Cardiac septum (tissue), 1 donor: ENCODE data around the gene PIAS2. TPM values are rescaled to one million over a fixed set of nuclear protein-coding genes. Genes with fewer than 3 reads are reported as not detected.
"Not testable (repeated sequence)": the region's sequence is repeated elsewhere in the genome, so short reads cannot be mapped to it uniquely, and the experiment has no call there.

Experiments
- DNase-seq: peaks from one replicate; pipeline ENCODE4 v3.0.0-alpha.2; 2020; ENCODE audit warnings: low spot score
- intact Hi-C: fragments of 100-400 bp; cut with DNase I; formaldehyde crosslinking; loops from one replicate; pipeline ENCODE4 v1.14.0; 2022
- total RNA-seq: library from RNA; stranded (reverse); fragmentation: NEBNext Ultra II Directional; extraction: Animal tissue kit (Norgen Biotek cat#: 25700); gene quantifications from one replicate; pipeline ENCODE4 v1.2.1, GENCODE V29; 2021
- donor health status: DM: no; HTN: no; CAD: no.

The PIAS2 gene
- total RNA-seq, 1 donor from 2014 or later, result 36.8 TPM

DNA sequence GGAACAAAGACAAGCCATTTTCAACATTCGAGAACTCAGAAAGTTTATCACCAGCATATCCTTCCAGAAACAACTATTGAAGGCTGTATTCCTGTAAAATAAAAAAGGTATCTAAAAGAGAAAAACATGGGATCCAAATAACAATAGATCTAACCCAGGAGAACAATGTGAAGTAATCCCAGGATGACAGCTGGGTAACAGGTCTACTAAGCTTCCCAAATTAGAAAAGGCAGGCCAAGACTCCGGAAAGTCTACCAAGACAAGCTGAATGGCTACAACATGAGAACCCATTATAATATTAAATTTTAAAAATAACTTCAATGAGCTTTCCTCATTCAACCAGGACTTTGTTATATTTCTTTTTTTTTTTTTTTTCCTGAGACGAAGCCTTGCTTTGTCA is 6.5 kb downstream of the PIAS2 start:
- intact Hi-C loops, result no loop called here
- no peak for DNase-seq

DNA sequence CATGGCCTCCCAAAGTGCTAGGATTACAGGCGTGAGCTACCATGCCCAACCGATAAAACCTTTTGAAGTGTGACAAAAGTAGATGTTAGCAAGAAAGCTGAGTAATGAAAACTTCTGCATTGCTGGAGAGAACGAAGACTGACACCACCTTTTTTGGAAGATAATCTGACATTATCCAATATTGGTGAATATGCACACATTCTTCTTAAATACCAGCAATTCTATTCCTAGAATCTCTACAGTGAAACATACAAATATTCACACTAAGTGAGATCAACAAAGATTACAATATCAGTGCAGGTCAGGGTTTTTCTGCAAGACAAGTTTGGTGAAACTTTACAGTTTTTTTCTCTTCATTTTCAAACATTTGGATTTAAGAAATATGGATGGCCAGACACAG is 7.8 kb downstream of the PIAS2 start:
- intact Hi-C loops, result no loop called here
- no peak for DNase-seq

DNA sequence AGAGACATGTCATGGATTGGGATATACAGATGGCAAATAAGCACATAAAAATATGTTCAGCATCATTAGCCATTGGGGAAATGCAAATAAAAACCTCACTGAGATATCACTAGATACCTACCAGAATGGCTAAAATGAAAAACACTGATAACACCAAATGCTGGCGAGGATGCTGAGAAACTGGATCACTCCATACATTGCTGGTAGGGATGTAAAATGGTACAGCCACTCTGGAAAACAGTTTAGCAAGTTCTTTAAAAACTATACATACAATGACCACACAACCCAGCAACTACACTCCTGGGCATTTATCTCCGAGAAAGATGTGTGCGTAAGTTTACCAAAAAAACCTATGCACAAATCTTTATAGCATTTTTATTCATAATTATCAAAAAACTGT is 13.9 kb downstream of the PIAS2 start:
- intact Hi-C loops, result no loop called here
- no peak for DNase-seq

DNA sequence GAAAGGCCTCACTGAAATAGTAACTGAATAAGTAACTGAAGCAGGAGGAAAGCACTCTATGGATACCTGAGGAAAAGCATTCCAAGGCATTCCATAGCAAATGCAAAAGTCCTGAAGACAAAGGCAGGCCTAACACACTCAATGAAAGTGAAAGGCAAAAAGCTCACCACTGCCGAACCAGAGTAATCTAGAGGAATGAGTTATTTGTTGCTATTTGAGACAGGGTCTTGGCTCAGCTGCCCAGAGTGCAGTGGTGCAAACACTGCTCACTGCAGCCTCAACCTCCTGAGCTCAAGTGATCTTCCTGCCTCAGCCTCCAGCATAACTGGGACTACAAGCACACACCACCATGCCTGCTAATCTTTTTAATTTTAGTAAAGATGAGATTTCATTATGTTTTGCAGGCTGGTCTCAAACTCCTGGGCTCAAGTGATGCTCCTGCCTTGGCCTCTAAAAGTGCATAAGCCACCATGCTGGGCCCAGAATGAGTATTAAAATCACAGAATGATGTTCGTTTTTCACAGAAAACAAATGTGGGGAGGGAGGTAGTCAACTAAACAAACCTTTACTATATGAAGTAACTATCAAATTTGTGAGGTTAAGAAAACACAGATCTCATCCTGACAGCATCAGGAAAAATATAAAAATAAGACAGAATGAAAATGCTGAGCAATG is 17.9 kb downstream of the PIAS2 start:
- DNase-seq, result no peak
- intact Hi-C loops, result no loop called here

DNA sequence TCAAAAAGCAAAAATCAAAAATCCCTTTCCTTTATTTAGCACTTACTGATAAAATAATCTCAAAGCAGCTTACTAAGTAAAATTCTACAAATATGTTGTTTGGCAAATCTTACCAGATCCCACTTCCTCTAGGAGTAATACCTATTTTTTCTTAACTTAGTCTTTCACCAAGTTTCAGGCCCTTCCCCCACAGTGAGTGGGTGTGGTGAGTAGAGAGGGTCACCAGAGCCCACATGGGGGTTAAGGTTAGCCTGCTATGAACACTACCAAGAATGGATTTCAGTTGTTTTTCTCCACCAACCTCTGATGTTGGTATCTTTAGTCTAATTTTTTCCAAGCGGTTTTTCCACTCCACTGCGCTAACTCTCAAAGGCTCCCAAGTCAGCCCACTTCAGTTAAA is 23.2 kb downstream of the PIAS2 start:
- DNase-seq, result no peak
- intact Hi-C loops, result no loop called here

DNA sequence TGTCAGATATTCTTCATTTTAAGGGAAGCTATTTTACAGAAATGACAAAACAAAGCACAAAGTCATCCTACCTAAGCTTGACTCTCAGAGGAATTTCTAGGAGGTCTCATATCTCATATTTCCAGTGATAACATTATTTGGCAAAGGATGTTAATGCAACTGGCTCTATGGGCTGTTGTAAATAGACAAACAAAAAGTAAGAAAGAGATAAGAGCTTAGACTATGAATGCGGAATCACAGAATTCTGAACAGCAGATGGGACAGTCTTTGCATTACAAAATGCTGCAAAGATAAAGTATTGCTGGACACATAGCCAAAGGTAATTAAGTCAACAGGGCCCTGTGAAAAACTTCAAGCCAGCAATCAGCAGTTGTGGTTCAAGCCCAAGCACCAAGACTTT is 23.9 kb downstream of the PIAS2 start:
- intact Hi-C loops, result no loop called here
- DNase-seq, result no peak

DNA sequence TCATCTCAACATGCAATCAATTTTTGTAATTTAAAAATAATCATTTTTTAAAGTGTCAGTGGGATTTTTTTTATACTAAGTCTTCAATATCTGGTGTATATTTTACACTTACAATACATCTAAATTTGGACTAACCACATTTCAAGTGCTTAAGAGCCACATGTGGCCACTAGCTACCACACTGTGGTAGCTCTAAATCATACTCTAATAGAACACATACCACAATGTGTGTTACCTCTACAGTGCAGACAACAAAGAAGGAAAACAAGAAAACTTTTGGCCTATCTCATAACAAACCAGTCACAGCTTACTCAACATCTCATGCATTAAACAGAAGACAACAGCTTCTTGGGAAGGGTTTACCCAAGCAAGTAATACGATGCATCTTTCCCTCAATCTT is 24.5 kb downstream of the PIAS2 start:
- intact Hi-C loops, result no loop called here
- no peak for DNase-seq

DNA sequence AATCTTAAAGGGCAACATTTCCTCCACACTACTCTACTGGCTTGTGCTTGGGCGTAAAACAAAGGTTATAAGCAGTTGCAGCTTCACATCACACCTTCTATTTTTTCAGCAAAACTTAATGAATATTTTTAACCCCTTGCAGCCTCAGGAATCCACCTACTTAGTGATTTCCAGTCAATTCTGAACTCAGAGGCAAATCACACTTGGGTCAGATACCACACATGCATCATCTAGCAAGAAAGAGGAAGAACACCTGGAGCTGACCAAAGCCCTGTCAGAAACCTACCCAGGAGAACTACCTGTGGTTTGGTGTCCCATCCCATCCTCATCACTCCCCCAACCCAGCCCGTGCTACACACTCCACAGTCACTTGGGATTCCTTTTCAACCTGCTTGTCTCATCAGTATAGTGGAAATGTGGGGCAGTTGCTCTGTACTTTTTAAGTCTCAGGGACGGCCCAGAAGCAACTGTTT is 25.5 kb downstream of the PIAS2 start:
- intact Hi-C loops, result no loop called here
- no peak for DNase-seq

DNA sequence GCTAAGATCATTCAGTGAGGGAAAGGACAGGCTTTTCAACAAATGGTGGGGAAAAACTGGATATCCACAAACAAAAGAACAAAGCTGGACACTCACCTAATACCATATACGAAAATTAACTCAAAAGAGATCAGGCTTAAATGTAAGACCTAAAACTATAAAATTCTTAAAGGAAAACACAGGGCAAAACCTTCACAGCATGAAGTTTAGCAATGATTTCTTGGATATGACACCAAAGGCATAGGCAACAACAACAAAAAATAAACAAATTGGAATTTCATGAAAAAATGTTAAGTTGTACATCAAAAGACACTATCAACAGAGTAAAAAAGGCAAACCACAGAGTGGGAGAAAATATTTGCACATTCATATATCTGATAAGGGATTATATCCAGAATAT is 28.3 kb downstream of the PIAS2 start:
- intact Hi-C loops, result loop anchor here (10.0 kb wide), 1 partner anchor 64 kb away; no protein-coding TSS in a partner anchor
- DNase-seq, result no peak

DNA sequence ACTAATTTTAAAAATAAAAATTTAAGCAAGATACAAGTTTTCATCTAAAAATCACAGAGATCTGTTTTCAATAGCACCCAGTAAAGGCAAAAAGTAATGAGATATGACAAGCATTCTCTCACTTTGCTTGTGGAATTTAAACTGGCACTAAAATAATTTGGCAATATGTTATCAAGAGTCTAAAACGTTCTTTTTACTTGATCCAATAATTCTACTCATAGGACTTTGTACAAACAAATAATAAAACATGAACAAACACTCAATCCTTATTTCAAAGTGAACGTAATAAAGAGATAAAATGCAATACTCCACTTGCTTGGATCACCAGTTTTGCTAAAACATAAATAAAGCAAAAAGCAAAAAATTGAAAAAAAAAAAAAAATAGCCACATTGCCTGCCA is 30.4 kb downstream of the PIAS2 start:
- intact Hi-C loops, result loop anchor here (10.0 kb wide), 1 partner anchor 62 kb away; no protein-coding TSS in a partner anchor
- no peak for DNase-seq

DNA sequence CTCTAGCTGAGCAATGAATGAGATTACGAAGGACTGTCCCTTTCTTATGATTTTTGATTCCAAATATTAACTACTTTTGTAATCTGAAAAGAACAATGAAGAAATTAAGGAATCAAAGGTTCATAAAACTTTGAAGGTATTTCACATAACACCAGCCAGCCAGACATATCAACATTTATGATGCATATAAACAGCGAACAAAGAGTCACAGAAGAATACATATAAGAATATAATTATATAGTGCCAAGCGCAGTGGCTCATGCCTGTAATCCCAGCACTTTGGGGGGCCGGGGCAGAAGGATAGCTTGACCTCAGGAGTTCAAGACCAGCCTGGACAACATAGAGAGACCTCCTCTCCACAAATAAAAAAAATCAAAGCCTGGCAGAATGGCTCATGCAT is 34.1 kb downstream of the PIAS2 start:
- intact Hi-C loops, result loop anchor here (10.0 kb wide), 1 partner anchor 58 kb away; no protein-coding TSS in a partner anchor

DNA sequence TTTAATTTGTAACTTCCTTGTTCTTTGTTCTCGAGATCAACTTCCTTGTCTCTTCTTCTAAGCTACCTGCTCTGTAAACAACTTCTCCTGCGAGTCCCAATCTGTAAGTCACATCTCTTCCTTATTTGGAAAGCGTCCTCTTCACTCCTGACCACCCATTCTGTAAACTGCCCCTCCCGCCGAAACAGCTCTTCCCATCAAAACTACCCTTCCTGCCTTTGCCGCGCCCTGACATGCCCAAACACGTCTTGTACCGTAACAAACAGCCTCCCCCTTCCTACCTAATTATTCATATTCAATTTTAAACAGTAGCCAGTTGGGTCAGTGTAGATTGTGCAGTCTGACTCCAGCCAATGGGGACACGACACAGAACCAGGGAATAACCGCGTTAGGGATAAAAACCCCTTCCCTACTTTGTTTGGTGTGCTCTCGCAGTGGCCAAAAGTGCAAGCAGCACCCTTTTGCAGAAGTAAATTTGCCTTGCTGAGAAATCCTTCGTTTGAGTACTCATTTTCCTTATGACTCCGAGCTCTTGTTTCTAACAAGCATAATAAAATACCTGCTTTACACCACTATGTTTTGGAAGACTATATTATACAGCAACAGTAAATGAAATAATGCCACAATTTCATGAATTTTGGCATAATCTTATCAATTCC is 39.8 kb downstream of the PIAS2 start:
- no peak for DNase-seq
- intact Hi-C loops, result no loop called here

More for the DNA sequence above, 34.1 kb downstream of the PIAS2 start:
- DNase-seq, result no peak

DNA sequence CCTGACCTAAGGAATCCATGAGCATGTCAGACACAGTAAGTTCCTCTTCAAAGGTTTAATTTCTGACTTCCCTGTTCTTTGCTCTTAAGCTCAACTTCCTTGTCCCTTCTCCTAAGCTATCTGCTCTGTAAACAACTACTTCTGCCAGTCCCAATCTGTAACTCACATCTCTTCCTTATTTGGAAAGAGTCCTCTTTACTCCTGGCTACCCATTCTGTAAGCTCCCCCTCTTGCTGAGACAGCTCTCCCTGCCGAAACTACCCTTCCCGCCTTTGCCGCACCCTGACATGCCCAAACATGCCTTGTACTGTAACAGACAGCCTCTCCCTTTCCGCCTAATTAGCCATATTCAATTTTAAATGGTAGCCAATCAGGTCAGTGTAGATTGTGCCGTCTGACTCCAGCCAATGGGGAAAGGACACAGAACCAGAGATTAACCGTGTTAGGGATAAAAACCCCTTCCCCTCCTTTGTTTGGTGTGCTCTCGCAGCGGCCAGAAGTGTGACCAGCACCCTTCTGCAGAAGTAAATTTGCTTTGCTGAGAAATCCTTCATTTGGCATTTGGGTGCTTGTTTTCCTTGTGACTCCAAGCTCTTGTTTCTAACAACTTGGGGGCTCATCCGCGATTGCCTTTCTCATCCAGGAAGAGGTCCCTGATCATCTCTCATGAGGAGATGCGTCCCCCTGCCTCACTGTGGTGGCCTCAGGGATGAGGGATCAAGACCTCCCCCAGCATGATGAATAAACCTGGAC is 49.0 kb downstream of the PIAS2 start:
- DNase-seq, result no peak
- intact Hi-C loops, result no loop called here

DNA sequence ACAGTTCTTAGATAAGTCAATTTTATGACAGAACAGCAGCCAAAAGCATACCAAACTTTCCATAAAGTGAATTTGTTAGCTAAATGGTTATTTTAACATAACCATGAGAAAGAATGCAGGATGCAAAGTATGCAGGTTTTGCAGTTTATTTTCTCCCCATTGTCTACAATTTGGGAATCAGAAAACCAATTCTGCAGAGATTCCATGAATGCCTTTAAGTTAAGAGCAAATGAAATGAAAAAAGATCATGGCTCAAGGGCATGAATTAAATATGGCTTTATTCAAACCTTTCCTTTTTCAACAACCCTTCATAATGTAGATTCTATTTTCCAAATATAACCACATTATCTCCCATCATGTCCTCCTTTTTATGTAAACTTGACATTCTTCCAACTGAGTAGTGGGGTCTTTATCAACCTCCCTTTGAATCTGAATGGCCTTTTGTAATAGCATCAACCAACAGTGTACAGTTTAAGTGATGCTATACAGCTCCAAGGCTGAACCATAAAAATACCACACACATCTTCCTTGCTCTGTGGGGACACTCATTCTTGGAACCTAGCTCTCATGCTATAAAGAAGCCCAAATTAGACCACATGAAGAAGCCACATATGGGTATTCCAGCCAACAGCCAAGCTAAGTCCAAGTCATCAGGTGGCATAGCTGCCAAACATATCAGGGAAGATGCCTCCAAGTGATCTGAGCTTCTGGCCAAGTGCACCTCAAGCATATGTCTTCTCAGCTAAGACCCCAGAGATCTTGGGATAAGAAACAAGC is 49.8 kb downstream of the PIAS2 start:
- DNase-seq, result no peak
- intact Hi-C loops, result no loop called here

DNA sequence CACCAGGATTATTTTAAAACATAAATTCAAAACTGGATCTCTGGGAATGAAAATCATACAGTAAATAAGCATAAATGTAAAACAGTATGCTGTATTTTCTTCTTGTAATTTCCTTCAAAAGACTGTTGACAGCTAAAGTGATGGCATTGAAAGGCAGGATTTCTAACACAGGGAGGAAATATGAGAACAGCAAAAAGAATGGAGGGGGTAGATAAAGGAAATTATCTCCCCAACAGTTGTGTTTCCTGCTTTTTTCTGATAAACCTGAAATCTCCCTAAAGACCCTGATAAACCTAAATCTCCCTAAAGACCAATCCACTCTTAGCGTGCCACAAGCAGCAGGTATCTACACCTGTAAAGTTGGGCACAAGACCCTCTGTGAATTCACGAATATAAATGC is 50.8 kb downstream of the PIAS2 start:
- intact Hi-C loops, result no loop called here

DNA sequence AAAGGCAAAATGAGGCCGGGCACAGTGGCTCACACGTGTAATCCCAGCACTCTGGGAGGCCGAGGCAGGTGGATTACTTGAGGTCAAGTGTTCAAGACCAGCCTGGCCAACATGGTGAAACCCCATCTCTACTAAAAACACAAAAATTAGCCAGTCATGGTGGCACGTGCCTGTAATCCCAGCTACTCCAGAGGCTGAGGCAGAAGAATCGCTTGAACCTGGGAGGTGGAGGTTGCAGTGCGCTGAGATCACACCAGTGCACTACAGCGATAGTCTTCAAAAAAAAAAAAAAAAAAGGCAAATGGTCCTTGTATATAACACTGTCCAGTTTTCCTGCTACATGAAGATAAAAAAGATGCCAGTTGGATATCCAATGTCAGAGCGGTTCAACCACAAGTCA is 52.1 kb downstream of the PIAS2 start:
- intact Hi-C loops, result not testable (repeated sequence)

More for the DNA sequence above, 50.8 kb downstream of the PIAS2 start:
- no peak for DNase-seq

DNA sequence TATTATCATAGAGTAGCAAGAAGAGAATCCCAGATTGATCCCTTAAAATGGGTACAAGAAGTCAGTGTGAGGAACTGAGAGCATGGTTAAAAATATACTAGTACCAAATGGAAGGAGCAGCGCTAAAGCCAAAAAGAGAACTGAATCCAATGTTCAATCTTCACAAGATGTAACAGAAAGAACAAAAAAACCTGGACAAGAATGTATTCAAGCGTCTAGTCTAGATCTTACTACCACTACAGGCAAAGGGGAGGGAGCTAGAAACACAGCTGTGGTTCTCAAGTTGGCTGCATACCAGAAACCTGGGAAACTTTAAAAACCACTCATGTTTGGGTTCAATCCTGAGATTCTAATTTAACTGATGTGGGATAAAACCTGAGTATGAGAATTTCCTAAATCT is 57.5 kb downstream of the PIAS2 start:
- no peak for DNase-seq
- intact Hi-C loops, result no loop called here

More for the DNA sequence above, 52.1 kb downstream of the PIAS2 start:
- DNase-seq, result not testable (repeated sequence)

DNA sequence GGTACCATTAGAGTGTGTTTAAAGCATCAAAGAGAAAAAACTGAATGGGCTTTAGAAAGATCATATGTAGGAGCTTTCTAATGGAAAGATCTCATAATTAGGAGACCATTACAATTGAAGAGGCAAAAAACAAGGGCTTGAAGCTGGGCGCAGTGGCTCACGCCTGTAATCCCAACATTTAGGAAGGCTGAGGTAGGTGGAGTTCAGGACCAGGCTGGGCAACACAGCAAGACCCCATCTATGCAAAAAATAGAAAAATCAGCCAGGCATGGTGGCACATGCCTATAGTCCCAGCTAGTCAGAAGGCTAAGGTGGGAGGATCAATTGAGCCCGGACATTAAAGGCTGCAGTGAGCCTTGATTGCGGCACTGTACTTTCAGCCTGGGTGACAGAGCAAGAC is 59.0 kb downstream of the PIAS2 start:
- no peak for DNase-seq
- intact Hi-C loops, result no loop called here

DNA sequence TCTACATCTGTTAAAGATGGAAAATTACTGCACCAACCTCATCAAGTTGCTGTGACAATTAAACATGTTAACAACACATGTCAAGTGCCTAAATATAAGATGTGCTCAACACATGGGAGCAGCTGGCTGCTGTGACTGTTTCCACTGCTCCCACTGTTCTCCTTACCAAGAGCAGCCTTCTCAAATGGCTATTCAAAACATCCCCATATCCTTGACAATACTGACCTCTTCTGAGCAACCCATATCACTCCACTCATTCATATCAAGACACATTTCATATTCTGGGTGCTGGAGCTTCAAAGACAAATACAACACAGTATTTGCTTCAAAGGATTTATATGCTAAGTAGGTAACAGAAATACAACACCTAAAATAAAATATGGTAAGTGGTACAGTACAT is 60.3 kb downstream of the PIAS2 start:
- intact Hi-C loops, result no loop called here
- DNase-seq, result no peak

DNA sequence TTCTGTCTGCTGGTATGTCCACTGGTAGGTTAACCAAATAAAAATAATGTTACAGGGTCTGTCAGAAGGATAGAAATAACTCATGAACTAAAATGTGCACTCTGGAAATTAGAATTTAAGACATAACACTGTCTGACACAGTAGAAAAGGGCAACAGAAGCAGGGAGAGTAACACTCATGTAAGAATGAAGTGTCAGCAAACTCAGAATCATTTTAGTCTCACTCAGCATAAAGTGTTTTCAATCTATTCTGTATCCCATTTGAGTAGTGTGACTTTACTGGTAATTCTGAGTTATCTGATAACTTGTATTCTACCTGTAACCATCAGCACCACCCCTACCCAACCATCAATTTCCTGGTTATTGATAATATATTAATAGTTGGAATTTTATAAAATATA is 68.3 kb downstream of the PIAS2 start:
- intact Hi-C loops, result no loop called here
- no peak for DNase-seq
